Measurements from ENCODE around the gene SLC25A13.

GRCh38 chr7:96320442-96320841 lies 1.5 kb downstream of the SLC25A13 start:
- TF ChIP-seq CTCF (IDR thresholded peaks at IDR 0.05; ENCODE audit: low read depth, low read length) = no peak
- no peak for TF ChIP-seq POLR2A (IDR thresholded peaks at IDR 0.05; ENCODE audit: extremely low read depth, insufficient read length)
- TF ChIP-seq MYC (IDR thresholded peaks at IDR 0.05; ENCODE audit: low read depth, low read length) = no peak
- TF ChIP-seq MAX (IDR thresholded peaks at IDR 0.05; ENCODE audit: low read depth, low read length) = no peak
